HuH-7.5 (cell line): ENCODE measurements around the gene TCN1.

Source experiments
- DNase-seq: peaks from one replicate; pipeline ENCODE4 v3.0.0; 2011; ENCODE audit warnings: low spot score

The TCN1 gene

DNA sequence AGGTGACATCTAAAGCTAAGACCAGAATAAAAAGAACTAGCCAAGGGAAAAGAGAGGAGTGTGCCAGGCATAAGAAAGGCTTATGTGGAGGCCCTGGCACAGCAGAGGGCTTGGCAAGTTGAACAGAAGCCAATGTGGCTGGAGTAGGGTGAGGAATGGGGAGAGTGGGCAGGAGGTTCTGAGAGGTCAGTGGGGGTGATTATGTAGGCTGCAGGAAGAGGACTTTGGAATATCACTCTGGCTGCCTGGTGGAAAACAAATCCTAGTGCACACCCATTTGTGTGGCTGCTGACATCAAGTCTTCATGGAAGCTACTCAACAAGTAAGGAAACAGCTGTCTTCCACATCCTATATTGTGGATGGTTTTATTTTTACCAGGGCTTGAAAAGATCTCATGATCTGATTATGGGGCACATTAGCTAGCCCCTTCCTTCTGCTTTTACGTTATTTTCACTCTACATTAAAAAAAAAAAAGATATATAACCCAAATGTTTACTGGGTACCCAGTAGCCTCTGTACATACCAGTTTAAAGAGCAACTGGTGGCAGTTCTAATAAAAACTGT is 59.2 kb downstream of the TCN1 start:
- no peak for DNase-seq

DNA sequence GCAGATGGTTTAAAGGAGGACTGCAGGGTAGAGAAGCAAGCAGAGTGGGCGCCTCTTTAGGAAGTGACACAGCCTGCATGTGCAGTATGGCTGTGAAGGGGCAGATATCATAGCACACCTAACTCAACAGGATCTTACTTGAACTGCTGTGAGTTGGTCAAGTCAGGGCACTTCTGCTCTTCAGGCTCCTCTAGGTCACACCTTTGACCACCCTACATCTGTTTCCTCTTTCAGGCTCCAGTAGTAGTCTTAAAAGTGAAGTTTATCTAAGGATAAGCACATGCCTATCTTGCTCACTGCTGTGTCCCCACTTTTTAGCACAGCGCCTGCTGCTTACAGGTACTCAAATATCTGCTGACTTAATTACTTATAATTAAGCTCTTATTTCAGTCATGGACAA is 62.2 kb downstream of the TCN1 start:
- no peak for DNase-seq
